Left lobe of liver (tissue), 2 donors: ENCODE results near the gene ZNF420. TPM values are rescaled to one million over a fixed set of nuclear protein-coding genes. Genes with fewer than 3 reads are reported as not detected.
"Not testable (repeated sequence)": the region's sequence is repeated elsewhere in the genome, so short reads cannot be mapped to it uniquely, and the experiment has no call there.

Source experiments
- ATAC-seq: fragments of 200-7000 bp; cut with Tn5 transposase; one replicate; pipeline ENCODE4 v1.9.1; 2020; ENCODE audit warnings: mild to moderate bottlenecking, moderate library complexity
- DNase-seq: peaks from one replicate; pipeline ENCODE4 v3.0.0-alpha.2; 2020; ENCODE audit warnings: low spot score
- total RNA-seq: library from RNA; stranded (reverse); gene quantifications from one replicate; pipeline ENCODE4 v1.2.1, GENCODE V29; 2021
- donor health status: DM: no; HTN: no; CAD: no; lungs with moderate emphysema.
- donor health status: DM: no; HTN: yes; CAD: no.

Gene ZNF420
- 5.6 TPM for total RNA-seq

DNA sequence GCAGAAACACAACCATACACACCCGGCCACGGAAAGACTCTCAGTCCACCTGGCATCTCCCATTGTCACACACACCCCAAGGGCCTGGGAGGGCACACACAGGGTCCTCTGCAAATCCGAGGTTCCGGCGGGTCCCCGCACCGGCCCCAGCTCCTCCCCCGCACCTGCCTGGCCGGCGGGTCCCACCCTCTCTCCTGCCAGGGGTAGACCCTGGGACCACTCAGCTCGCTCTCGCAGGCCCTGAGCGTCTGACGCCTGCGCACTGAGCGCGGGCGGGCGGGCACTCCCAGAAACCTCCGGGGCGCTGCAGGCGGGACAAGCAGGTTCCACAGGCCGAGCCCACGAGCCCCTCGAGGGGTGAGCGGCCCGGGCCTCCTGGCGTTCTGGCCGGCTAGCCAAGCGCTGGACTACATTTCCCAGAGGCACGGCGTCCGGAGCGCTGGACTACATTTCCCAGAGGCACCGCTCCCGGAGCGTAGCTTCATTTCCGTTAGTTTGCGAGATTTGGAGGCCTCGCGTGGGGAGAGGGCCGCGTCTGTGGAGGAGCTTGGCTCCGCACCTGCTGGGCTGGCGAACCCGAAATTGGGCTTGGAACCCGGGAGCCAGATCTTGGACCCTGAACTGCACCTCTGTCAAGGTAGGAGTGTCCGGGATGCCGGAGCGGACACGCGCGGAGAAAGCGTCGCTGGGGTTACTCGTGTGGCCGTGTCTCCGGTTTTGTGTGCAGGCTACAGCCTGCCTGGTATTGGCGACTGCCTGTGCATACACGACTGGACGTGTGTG is at the start of gene ZNF420:
TSS of gene ZNF420 (plus strand) at position 500 of the 783 bp plus-strand sequence. CDS start 10,686 bp downstream, outside the sequence.
- ATAC-seq (peak; percentile 99), DNase-seq (peak; percentile 95)

DNA sequence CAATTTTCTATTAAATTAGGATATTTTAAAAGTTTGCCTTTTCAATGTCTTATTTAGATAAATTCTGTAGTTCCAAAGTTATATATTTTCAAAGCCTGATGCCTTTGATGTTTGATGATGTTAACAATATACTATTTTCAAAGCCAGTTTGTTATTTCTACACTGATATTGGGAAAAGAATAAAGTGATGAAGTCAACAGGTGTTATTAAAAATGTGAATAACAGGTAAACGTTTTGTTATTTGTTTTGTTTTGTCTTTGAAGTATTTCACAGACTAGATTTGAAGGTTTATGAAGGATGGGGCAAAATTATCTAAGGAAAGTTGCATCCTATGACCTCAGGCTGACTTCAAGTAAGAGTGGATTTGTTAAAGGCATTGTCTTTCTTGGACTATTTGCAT is 33.1 kb upstream of the ZNF420 start:
- DNase-seq (no peak), ATAC-seq (no peak)

DNA sequence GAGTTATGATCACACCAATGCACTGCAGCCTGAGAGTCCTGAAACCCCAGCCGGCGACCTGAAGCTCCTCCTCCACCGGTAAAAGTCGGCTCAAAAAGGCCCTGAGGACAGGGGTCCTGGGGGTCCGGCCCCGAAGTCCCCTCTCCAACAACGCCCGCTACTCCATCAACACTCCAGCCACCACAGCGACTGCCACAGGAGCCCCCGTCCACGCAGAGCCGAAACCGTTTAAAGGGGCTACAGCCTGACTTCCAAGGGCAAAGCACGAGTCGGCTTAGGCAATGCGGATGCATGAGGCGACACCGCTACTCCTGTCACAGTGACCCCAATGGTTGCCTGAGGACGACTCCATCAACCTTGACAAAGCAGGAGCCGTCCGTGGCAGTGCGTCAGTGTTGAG is 22.9 kb upstream of the ZNF420 start:
- DNase-seq (no peak), ATAC-seq (no peak)

DNA sequence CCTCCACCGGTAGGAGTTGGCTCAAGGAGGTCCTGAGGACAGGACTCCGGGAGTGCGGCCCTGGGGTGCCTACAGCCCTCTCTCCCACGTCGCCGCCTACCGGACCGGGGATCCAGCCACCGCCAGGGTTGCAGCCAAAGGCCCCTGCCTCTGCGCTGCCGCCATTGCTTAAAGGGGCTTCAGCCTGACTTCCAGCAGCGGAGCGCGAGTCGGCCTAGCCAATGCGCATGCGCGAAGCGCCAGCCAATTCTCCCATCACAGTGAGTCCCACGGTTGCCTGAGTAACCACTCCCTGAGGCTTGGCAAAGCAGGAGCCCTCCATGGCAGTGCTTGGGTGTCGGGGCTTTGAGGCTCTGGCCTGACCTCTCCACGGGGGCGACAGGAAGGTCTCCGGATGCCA is 21.5 kb upstream of the ZNF420 start:
- ATAC-seq (no peak), DNase-seq (no peak)

DNA sequence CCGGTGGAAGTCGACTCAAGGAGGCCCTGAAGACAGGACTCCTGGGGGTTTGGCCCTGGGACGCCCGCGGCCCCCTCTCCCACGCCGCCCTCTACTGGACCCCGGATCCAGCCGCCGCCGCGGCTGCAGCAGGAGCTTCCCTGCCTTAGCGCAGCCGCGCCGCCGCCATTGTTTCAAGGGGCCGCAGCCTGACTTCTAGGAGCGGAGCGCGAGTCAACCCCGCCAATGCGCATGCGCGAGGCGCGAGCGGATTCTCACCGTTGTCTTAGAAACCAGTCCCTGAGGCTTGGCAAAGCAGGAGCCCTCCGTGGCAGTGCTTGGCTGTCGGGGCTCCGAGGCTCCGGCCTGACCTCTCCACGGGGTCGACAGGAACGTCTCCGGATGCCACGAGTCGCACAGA is 19.1 kb upstream of the ZNF420 start:
- ATAC-seq (no peak), DNase-seq (no peak)

DNA sequence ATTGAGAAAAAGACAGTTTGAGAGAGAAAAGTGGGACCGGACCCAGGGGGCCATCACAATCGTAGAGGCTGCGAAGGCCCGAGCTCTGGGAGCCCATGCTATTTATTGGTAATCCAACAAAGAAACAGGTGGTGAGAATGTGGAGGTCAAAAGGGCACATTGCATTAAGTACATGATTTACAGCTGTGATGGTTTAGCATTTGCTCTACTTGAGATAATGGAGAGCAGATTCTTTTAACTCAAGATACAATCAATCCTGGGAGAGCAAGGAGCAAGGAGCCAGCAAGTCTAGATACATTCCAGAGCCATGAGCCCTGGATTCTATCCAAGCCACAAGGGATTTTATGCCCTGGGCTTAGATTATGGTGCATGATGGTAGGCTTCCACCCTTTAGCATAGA is 13.3 kb upstream of the ZNF420 start:
- not testable (repeated sequence) for DNase-seq, ATAC-seq

DNA sequence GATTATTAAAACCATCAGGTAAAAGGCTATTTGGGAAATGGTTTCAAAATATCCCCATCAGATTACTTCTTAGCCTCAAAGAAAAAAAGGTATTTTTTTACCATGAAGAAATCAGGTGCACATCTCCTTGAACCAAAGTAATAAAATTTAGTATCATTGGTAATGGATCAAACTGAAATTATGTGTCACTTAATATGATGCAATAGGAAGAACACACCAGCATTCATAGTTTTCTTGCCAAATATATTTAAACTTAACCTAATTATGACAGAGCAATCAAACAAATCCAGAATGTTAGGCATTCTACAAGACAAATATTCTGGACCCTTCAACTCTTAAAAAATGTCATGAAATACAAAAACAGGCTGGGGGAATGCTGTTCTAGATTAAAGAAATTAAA is 4.1 kb upstream of the ZNF420 start:
- ATAC-seq: no peak
- DNase-seq: no peak

DNA sequence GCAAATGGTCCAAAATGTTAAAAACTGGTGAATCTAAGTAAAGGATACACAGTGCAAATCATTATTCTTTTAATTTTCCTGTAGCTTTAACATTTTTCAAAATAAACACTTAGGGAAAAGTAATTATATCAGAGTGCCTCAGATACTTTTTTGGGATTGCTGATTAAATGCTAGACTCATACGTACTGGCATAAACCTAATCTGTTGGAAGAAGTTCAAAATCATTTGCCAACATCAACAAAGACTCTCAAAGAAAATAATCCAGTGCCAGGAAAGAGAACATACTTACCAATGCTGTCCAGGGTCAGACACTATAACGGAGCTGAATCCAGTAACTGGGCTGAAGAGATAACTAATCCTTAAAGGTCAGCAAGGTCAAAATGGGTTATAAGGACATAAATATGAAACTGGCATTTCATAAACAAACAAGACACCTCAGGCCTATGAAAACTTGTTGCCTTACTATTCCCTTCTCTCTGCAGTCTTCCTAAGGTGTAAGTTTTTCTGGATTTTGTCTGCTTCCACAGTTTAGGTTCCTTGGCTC is 3.3 kb upstream of the ZNF420 start:
- DNase-seq (no peak), ATAC-seq (no peak)

DNA sequence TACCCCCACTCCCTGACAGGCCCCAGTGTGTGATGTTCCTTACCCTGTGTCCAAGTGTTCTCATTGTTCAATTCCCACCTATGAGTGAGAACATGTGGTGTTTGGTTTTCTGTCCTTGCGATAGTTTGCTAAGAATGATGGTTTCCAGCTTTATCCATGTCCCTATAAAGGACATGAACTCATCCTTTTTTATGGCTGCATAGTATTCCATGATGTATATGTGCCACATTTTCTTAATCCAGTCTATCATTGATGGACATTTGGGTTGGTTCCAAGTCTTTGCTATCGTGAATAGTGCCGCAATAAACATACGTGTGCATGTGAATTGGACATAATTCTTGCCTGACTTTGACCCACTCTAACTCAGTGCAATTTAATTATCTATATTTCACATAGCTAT is 1.7 kb upstream of the ZNF420 start:
- DNase-seq, ATAC-seq: not testable (repeated sequence)

DNA sequence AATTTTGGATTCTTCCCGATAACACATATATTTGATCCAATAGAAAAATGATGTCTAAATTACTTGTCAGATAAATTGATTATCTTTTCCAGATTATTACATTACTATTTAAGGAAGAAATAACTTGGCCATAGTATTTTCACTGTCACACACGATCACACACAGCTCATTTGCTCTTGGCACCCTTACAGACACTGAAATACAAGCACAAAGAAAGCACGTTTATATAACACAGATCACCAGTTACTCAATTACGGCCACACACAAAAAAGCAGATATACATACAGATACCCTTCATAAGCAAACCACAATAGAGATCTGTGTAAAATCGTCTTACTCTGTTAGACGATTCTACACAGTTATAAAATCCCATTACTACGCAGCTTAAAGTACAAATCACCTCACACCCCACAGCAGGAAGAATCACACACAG is 716 bp upstream of the ZNF420 start:
- DNase-seq (no peak), ATAC-seq (no peak)

DNA sequence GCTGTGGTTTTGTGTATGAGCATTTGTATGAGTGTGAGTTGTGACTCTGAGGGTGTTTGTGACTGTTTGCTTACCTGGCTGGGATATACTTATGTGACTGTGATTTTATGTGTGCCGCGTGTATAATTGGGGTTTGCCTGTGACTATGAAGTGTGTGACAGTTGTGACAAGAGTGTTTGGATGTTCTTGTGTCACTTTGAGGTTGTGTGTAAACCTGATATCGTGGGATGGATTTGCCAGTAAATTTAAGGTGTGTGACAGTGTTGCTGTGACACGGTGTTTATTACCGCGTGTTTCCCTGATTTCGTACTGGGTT is 442 bp downstream of the ZNF420 start:
- no peak for DNase-seq
- no peak for ATAC-seq

DNA sequence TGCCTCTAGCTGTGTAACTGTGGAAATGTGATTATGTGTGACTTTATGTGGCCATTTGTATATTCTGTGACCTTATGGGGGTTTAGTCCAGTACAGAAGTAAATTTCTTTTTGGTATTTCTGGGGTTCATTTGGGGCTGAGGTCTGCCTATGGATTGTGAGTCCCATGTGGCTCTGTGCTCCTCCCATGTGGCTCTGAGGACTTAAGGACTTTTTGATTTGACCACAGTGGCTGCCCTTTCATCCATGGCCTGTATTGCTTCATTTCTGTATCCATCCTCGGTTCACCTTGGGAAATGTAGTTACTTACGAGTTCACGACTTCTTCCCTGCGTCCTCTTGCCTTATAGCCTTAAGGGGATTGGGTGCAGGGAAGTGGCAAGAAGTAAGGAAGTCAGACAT is 1.0 kb downstream of the ZNF420 start:
- ATAC-seq (no peak), DNase-seq (no peak)

DNA sequence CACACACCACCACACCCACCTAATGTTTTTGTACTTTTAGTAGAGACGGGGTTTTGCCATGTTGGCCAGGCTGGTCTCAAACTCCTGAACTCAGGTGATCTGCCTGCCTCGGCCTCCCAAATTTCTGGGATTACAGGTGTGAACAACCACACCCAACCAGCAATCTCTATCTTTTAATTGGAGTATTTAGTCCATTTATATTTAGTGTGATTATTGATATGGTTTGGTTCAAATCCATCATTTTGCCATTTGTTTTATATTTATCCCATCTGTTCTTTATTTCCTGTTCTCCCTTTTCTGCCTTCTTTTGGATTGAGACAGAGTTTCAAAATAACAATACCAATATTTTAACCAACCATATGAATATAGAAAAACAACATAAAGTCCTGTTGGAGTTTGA is 4.1 kb downstream of the ZNF420 start:
- ATAC-seq (no peak), DNase-seq (no peak)

DNA sequence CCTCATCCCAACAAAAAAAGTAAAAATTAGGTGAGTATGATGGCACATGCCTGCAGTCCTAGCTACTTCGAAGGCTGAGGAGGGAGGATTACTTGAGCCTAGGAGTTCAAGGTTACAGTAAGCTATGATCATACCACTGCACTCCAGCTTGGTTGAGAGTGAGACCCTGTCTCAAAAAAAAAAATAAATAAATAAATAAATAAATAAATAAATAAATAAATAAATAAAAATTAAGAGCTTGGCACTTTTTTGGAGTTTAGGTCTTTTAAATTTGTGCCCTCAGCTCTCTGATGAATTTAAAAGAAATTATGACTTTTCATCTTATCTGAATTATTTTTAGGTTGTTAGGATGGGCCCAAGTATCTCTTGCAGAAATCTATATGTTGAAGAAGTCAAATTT is 8.9 kb downstream of the ZNF420 start:
- DNase-seq: no peak
- ATAC-seq: no peak

DNA sequence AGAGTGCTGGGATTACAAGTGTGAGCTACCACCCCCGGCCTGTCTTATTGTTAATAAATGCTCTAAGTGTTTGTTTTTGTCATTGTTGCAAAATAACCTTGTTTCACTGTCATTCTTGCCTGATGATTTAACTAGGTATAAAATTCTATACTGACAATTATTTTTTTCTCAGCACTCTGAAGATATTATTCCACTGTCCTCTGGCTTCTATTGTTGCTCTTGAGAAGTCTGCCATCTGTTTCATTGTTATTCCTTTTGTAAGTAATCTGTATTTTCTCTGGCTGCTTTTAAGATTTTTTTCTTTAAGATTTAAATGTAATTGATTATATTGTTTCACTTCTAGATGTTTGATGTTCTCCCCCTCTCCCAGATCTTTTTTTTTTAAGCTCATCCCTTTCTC is 17.6 kb downstream of the ZNF420 start:
- ATAC-seq: no peak

DNA sequence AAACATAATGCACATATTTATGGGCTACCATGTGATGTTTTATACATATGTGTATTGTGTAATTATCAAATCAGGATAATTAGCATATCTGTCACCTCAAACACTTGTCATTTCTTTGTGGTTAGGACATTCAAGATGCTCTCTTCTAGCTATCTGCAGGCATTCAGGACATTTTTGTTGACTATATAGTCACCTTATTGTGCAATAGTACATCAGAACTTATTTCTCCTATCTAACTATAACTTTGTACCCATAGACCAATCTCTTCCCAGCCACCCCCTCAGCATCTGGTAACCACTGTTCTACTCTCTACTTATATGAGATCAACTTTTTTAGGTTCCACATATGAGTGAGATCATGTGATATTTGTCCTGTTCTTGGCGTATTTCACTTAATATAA is 20.3 kb downstream of the ZNF420 start:
- DNase-seq (no peak), ATAC-seq (no peak)

More for the DNA sequence above, 17.6 kb downstream of the ZNF420 start:
- no peak for DNase-seq

DNA sequence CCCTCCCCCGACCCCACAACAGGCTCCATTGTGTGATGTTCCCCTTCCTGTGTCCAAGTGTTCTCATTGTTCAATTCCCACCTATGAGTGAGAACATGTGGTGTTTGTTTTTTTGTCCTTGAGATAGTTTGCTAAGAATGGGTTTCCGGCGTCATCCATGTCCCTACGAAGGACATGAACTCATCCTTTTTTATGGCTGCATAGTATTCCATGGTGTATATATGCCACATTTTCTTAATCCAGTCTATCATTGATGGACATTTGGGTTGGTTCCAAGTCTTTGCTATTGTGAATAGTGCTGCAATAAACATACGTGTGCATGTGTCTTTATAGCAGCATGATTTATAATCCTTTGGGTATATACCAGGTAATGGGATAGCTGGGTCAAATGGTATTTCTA is 25.9 kb downstream of the ZNF420 start:
- ATAC-seq, DNase-seq: not testable (repeated sequence)

DNA sequence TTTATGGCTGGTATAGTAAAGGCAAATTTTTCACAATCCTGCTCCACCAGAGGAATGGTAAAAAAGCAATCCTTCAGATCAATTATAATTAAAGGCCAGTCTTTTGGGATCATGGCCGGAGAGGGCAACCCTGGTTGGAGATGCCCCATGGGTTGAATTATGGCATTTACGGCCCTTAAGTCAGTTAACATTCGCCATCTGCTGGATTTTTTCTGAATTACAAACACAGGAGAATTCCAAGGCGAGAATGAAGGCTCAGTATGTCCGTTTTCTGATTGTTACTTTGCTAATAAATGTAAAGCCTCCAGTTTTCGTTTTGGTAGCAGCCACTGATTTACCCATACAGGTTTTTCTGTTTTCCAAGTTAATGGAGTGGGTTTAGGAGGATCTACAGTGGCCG is 33.5 kb downstream of the ZNF420 start:
- ATAC-seq, DNase-seq: not testable (repeated sequence)

DNA sequence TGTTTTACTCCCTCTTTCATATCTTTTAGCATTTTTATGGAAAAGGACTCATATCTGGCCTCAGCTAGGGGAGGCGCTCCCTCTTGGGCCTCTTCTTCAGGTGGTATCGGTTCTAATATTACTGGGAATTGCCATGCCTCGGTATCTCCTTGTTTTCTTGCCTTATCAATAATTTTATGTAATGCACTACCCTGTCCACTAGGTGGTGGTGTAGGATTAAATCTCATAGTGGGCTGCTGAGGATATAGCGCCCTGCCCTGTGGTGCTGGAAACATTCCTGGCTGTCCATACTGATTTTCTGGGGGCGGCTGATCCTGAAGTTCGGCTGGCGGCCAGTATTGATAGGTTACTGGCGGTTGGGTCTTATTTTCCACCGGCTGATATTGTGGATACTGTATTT is 35.8 kb downstream of the ZNF420 start:
- ATAC-seq (no peak), DNase-seq (no peak)

DNA sequence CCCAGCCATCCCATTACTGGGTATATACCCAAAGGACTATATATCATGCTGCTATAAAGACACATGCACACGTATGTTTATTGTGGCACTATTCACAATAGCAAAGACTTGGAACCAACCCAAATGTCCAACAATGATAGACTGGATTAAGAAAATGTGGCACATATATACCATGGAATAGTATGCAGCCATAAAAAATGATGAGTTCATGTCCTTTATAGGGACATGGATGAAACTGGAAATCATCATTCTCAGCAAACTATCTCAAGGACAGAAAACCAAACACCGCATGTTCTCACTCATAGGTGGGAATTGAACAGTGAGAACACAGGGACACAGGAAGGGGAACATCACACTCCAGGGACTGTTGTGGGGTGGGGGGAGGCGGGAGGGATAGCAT is 43.9 kb downstream of the ZNF420 start:
- not testable (repeated sequence) for DNase-seq, ATAC-seq

DNA sequence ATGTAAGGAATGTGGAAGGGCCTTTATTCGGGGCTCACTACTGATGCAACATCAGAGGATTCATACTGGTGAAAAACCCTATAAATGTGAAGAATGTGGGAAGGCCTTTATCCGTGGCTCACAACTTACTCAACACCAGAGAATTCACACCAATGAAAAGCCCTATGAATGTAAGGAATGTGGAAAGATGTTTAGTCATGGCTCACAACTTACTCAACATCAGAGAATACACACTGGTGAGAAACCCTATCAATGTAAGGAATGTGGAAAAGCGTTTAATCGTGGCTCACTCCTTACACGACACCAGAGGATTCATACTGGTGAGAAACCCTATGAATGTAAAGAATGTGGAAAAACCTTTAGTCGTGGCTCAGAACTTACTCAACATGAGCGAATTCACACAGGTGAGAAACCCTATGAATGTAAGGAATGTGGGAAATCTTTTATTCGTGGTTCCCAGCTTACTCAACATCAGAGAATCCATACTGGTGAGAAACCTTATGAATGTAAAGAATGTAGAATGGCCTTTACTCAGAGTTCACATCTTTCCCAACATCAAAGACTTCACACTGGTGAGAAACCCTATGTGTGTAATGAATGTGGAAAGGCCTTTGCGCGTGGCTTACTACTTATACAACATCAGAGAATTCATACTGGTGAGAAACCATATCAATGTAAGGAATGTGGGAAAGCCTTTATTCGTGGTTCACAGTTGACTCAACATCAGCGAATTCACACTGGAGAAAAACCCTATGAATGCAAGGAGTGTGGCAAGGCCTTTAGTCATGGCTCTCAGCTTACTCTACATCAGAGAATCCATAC is 50.0 kb downstream of the ZNF420 start:
- ATAC-seq: no peak
- no peak for DNase-seq

DNA sequence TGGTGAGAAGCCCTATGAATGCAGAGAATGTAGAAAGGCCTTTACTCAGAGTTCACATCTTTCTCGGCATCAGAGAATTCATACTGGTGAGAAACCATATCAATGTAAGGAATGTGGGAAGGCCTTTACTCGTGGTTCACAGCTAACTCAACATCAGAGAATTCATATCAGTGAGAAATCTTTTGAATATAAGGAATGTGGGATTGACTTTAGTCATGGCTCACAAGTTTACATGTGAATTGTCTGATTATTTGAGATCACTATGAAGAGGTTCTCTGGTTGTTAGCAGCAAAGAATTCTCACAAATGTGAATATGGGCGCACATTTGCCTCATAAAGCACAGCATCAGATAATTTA is 50.6 kb downstream of the ZNF420 start:
- ATAC-seq (no peak), DNase-seq (no peak)
